Left renal pelvis (tissue), 4 donors: ENCODE results near the gene EVA1B. TPM values are rescaled to one million over a fixed set of nuclear protein-coding genes. Genes with fewer than 3 reads are reported as not detected.
A peak's percentile ranks its signal among the peaks of the same experiment; 100 is the strongest.

Experiments
- DNase-seq, 4 donors: peaks; one replicate each; pipeline ENCODE4 v3.0.0-alpha.2; 2013; ENCODE audit warnings: low read depth in 4 of 4, low spot score in 3 of 4
- polyA plus RNA-seq, 4 donors: library from polyadenylated mRNA; unstranded; fragments of 120-200 nt; gene quantifications; one replicate each; pipeline ENCODE4 v1.2.1, GENCODE V29; 2013; ENCODE audit not compliant: insufficient read length in 4 of 4

Gene EVA1B
- 100 to 1,000 TPM in 1 of 4 donors, 10 to 100 TPM in 3; 39.3 to 107 (median 53.5) TPM for polyA plus RNA-seq

- DNase-seq, result peak; percentile 77 to 88 (median 81)
These were observed at the start of gene EVA1B for GRCh38 chr1:36323636-36324352. Gene EVA1B (minus strand): TSS chr1:36323645. CDS start chr1:36323037, 608 bp downstream.

- DNase-seq, result no peak
These were observed 49.2 kb upstream of the EVA1B start for GRCh38 chr1:36372617-36373016.

- no peak for DNase-seq
These were observed 45.8 kb upstream of the EVA1B start for GRCh38 chr1:36369061-36369861.

GRCh38 chr1:36367798-36368197, 44.4 kb upstream of the EVA1B start:
- no peak for DNase-seq

- no peak for DNase-seq
These were observed 43.6 kb upstream of the EVA1B start for GRCh38 chr1:36367066-36367465.

- no peak for DNase-seq
These were observed 42.7 kb upstream of the EVA1B start for GRCh38 chr1:36366091-36366661.

- no peak for DNase-seq
These were observed 41.9 kb upstream of the EVA1B start for GRCh38 chr1:36365381-36365780.

GRCh38 chr1:36359911-36360550, 36.6 kb upstream of the EVA1B start:
- DNase-seq, result no peak

GRCh38 chr1:36359383-36359782, 35.9 kb upstream of the EVA1B start:
- DNase-seq, result no peak

GRCh38 chr1:36358514-36359084, 35.2 kb upstream of the EVA1B start:
- DNase-seq, result no peak

- no peak for DNase-seq
These were observed 32.4 kb upstream of the EVA1B start for GRCh38 chr1:36355811-36356210.

- no peak for DNase-seq
These were observed 31.0 kb upstream of the EVA1B start for GRCh38 chr1:36354486-36354885.

- DNase-seq, result no peak
These were observed 29.7 kb upstream of the EVA1B start for GRCh38 chr1:36352910-36353878.

- no peak for DNase-seq
These were observed 28.9 kb upstream of the EVA1B start for GRCh38 chr1:36352125-36352909.

- no peak for DNase-seq
These were observed 28.0 kb upstream of the EVA1B start for GRCh38 chr1:36351227-36351977.

- no peak for DNase-seq
These were observed 27.3 kb upstream of the EVA1B start for GRCh38 chr1:36350659-36351226.

- no peak for DNase-seq
These were observed 26.4 kb upstream of the EVA1B start for GRCh38 chr1:36349839-36350238.

- DNase-seq, result no peak
These were observed 25.8 kb upstream of the EVA1B start for GRCh38 chr1:36349241-36349671.
